ENCODE measurements around the gene VPS37B.

DNA sequence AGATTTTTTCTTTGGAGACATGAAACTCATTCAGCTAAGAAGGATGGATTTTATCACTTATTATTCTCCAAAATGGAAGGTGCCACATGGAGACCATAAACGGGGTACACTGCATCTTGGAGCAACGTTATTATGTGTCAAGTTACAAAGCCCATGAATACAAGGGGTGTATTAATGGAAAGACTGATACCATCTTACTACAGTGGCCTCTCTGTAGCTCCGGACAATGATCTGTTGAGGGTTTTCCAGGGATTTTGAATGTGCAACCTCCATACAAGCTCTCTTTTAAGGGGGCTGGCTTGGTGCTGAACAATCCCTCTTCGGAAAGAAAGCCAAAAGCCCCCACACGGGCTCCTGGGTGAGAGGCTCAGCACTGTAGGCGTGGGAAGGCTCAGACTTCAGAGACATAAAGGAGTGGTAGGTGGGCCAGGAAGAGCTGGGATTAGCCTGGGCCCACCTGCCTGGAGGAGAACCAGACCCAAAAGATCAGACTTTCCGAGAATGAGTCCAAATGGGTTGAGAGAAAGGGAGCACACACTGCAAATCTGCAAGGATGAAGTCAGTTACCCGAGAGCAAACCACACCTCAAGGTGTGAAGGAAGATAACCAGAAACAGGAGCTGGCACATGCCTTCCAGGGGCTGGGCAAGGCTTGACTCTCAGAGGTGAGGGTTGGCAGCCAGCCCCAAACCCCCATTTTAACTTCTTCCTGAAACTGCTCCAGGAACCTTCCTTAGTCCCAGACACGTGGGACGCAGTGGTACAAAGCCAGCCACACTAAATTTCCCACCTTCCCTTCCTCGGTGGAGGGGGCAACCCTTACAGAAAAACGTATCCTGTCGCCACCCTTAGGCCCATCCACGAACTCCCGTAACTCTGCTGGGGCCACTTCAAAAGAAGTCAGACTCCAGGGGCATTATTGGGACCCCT, 1.5 kb downstream of the VPS37B start:
- TF ChIP-seq, protein P1, sequence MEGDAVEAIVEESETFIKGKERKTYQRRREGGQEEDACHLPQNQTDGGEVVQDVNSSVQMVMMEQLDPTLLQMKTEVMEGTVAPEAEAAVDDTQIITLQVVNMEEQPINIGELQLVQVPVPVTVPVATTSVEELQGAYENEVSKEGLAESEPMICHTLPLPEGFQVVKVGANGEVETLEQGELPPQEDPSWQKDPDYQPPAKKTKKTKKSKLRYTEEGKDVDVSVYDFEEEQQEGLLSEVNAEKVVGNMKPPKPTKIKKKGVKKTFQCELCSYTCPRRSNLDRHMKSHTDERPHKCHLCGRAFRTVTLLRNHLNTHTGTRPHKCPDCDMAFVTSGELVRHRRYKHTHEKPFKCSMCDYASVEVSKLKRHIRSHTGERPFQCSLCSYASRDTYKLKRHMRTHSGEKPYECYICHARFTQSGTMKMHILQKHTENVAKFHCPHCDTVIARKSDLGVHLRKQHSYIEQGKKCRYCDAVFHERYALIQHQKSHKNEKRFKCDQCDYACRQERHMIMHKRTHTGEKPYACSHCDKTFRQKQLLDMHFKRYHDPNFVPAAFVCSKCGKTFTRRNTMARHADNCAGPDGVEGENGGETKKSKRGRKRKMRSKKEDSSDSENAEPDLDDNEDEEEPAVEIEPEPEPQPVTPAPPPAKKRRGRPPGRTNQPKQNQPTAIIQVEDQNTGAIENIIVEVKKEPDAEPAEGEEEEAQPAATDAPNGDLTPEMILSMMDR (IDR thresholded peaks at IDR 0.05), result no peak
- TF ChIP-seq POLR2A (IDR thresholded peaks at IDR 0.05), result peak in 1 of 2 donors; percentile 36
